ENCODE results near the gene ITIH1.
"Not testable (repeated sequence)": the region's sequence is repeated elsewhere in the genome, so short reads cannot be mapped to it uniquely, and the experiment has no call there.

Gene ITIH1

GRCh38 chr3:52774066-52774713, 3.2 kb upstream of the ITIH1 start:
- DNase-seq (ENCODE audit: low read depth), result no peak

GRCh38 chr3:52774901-52775864, 2.2 kb upstream of the ITIH1 start:
- DNase-seq (ENCODE audit: low read depth), result no peak

DNA sequence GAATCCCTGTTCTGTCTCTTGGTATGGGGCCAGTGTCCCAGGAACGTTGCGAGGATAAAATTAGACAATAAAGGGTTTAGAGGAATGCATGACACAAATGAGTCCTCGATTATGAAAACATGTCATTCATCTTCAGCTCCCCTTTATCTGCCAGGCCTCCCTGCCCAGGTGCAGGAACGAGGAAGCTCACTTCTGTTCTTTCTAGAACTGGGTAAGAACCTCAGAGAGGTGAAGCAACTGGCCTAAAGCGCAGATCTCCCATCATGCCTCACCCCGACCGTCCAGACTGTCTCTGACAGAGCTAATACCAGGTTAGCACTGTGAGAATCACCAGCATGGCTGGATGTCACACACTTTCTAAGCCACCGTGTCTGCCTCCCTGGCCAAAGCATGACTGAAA, 1.5 kb upstream of the ITIH1 start:
- DNase-seq (ENCODE audit: low read depth), result no peak

DNA sequence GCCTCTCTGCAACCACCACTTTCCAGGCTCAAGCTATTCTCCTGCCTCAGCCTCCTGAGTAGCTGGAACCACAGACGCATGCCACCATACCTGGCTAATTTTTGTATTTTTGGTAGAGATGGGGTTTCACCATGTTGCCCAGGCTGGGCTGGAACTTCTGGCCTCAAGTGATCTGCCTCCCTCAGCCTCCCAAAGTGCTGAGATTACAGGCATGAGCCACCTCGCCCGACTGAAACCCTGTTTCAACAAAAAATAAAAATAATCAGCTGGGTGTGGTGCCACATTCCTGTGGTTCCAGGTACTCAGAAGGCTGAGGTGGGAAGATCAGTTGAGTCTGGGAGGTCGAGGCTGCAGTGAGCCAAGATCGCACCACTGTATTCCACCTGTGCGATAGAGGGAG, 913 bp upstream of the ITIH1 start:
- DNase-seq (ENCODE audit: low read depth), result not testable (repeated sequence)

DNA sequence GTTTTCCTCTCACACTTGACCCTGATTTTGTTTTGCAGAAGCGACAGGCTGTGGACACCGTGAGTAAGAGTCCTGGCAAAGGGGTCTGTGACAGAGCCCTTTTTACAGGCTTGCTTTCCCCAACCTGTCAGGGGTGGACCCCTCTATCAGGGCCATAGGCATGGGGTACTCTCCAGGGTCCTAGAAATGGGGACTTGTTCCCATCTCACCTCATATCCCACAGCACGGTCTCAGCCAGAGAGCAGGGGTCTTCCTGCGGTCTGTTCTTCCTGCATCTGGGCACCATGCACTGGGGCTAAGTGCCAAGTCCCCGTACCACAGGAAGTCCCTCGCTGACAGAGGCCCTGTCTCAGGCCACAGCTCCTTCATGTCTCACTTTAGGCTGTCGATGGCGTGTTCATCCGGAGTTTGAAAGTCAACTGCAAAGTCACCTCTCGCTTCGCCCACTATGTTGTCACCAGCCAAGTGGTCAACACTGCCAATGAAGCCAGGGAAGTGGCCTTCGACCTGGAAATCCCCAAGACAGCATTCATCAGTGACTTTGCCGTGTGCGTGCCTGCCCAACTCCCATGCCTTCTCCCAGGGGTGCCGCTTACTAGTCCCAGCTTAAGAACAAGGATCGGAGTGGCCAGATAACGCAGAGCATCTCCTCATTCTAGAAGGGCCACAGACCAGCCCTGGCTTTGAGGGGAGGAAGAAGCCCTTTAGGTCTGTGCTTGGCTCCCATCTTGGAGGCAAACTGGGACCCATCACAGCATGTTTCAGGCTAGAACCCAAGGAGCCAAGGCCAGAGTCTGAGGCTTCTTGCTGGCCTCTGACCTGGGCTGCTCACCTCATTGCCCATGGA, 783 bp downstream of the ITIH1 start:
- DNase-seq (ENCODE audit: low read depth), result no peak

DNA sequence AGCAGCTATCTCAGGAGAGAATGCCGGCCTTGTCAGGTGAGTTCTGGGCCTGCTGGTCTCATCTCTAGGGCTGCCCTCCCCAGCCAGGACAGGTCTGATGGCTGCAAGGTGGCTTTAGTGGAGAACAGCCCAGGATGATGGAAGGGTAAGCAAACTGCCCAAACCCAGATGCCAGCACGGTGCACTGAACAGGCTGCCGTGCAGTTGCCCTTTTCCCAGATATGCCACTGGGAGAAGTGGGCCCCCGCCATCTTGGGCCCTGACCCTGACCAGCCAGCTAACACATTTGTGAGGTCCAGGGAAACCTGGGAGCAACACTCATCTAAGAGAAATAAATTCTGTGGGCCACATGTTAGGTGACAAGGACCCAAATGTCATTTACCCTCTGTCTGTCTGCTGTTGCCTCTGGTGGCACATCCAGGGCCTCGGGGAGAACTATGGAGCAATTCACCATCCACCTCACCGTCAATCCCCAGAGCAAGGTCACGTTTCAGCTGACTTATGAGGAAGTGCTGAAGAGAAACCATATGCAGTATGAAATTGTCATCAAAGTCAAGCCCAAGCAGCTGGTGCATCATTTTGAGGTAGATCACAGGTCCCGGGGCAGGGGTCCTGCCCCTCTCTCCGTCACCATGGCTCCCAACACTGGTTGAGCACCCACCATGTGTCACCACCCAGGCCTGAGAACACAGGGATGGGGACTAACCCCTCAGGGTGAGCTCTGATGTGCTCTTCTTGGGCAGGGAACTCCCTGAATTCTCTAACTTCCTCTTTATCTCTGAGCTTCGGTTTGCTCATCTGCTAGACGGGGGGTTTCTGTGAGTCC, 1.8 kb downstream of the ITIH1 start:
- no peak for DNase-seq (ENCODE audit: low read depth)

GRCh38 chr3:52779837-52780585, 2.6 kb downstream of the ITIH1 start:
- no peak for DNase-seq (ENCODE audit: low read depth)

- DNase-seq (ENCODE audit: low read depth), result no peak
Observed at GRCh38 chr3:52781741-52782140, 4.3 kb downstream of the ITIH1 start.

DNA sequence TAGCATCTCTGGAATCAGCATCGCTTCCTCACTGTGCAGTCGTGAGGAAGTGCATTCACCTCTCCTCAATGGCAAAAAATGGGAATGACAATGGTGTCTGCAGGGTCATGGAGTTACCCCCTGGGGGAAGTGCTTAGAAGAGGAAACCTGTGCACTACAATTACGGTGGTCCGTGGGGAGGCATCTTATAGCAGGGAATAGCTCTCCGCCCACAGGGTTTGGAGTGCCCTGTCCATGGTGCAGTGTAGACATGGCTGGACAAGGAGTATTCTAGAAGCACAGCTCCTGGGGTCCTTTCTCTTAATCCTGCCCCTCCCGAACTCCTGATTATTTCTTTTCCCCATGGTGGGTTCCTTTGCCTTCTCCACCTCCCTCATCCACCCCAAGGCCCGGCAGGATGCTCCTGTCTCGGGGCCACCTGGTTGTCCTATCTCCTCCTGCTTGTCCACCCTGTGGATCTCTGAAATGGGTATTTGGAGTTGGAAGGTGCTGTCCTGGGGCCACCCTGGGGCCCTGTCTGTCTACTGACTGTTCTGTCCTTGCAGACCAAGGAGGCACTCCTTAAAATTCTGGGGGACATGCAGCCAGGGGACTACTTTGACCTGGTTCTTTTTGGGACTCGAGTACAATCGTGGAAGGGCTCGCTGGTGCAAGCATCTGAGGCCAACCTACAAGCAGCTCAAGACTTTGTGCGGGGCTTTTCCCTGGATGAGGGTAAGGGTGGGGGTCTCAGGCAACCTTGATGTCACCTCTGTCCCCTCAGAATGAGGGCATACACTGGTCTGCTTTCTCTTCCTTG, 5.2 kb downstream of the ITIH1 start:
- no peak for DNase-seq (ENCODE audit: low read depth)

GRCh38 chr3:52783211-52783555, 5.8 kb downstream of the ITIH1 start:
- no peak for DNase-seq (ENCODE audit: low read depth)

DNA sequence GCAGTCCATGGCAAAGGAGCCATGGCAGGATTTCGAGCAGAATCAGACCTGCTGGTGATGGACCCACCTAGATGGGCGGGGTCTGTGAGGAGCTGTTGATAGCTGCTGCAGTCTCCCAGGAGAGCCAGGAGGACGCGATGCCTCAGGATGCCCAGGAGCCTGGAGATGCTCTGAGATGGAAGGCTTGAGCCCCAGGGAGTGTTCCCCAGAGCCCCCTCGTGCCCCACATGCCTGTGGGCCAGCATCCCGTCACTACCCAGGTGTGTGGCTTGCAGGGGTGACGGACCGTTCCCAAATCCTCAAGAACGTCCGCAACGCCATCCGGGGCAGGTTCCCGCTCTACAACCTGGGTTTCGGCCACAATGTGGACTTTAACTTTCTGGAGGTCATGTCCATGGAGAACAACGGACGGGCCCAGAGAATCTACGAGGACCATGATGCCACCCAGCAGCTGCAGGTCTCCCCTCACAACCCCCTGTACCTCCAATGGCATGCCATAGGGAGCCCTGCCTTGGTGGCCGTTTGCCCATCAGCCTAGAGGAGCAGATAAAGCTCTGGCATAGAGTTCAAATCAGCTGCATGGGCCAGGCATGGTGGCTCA, 6.7 kb downstream of the ITIH1 start:
- DNase-seq (ENCODE audit: low read depth), result no peak

DNA sequence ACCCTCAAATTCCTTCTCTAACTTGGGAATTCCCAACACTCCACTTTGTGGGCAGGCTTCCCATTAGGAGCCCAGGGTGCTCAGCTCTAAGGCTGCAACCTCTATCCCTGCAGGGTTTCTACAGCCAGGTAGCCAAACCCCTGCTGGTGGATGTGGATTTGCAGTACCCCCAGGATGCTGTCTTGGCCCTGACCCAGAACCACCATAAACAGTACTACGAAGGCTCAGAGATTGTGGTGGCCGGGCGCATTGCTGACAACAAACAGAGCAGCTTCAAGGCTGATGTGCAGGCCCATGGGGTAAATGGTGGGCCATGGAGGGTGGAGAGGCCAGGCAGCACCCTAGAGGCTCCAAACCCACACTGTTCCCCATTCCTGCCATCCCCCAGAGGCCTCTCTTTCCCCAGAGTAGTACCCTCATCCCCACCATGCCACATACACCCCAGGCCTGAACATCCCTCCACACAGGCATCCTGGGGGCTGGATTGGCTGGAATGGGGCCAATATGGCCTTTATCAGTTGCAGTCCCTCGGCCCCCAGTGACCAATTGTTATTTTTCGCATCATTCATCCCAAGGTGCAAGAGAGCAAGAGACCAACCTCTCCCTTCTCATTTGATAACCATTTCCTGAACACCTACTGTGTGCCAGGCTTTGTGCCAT, 7.7 kb downstream of the ITIH1 start:
- DNase-seq (ENCODE audit: low read depth), result no peak

GRCh38 chr3:52786330-52787215, 9.2 kb downstream of the ITIH1 start:
- DNase-seq (ENCODE audit: low read depth), result no peak

- DNase-seq (ENCODE audit: low read depth), result no peak
Observed at GRCh38 chr3:52787246-52787645, 9.8 kb downstream of the ITIH1 start.

DNA sequence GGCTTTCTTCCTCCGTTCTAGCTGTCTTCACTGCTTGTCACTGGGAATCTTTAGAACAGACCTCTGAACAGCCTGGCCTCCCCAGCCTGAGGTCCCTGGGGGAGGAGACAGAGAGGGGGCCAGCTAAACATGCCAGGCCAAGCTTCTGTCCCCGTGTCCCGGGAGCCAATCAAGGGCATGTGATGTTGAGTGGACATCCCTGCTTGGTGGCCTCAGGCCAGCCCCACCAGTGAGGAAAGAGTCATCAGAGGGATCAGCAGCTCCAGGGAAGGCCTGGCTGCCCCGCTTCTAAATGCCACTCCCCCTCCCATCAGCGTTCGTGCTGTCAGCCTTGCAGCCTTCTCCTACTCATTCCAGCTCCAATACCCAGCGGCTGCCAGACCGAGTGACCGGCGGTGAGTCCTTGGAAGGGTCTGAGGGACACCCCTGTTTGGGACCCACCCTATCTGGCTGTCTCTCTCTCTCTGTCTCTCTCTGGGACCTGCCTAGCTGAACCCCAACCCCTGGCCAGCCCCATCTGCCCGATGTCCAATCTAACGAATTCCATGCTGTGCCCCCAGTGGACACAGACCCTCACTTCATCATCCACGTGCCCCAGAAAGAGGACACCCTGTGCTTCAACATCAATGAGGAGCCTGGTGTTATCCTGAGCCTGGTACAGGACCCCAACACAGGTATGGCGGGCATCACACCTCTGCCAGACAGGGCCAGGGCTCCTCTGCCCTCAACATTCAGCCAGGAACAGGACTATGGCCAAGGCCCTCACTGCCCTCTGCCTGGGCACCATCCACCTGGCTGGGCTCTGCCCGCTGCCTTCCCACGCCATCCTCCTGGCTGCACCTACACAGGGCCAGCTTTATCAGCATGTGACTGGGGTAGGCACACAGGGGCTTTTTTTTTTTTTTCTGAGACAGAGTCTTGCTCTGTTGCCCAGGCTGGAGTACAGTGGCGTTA, 10.6 kb downstream of the ITIH1 start:
- DNase-seq (ENCODE audit: low read depth), result no peak

DNA sequence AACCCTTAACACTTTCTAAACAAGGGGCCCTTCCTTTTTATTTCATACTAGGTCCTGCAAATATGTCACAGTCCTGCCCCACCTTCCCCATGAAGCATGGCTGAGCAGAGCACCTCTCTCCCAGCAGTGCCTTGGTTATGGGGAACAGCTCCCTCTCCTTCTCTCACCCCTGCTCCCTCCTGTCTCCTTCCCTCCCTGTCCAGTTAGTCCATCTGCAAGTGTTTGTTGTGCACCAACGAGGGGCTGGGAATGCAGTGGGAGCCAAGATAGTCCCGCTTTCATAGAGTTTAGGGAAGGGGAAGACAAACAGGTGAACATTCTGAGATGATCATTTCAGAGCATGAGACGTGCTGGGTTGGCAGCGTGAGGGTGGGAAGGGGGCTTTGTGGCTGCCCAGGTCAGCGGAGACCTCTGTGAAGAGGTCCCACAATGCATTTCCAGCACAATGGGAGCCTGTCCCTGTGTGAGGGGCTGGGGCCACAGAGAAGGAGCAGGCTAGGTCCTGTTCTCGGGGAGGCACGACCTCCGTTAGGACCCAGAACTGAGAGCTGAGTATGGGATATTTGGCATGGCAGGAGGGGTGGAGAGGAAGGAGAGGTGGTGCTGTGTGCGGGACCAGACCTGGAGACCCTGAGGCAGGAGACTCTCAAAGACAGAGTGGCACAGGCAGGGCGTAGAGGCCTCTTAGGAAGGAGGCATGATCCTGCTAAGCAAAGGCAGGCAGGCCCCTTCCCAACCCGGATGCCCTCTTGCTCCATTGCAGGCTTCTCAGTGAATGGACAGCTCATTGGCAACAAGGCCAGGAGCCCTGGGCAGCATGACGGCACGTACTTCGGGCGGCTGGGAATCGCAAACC, 11.7 kb downstream of the ITIH1 start:
- DNase-seq (ENCODE audit: low read depth), result no peak

Data from fibroblast of gingiva (primary cell).